GM12878 (cell line): ENCODE results near the gene SNRPA. TPM values are rescaled to one million over a fixed set of nuclear protein-coding genes. Genes with fewer than 3 reads are reported as not detected.

ENCODE experiments used
- ATAC-seq: fragments of 200-7000 bp; cut with Tn5 transposase; 3 replicates; pipeline ENCODE4 v1.9.1; 2020; ENCODE audit warnings: mild to moderate bottlenecking, moderate library complexity
- BruUV-seq: library from RNA; stranded (reverse); fragments of 400-500 nt; replicated peaks from 2 replicates; lab custom pipeline; 2021; lab: Mats Ljungman, UMichigan
- CTCF ChIA-PET: fragments of 300-600 bp; sonication (Branson Sonifier 250); formaldehyde crosslinking; extraction: SDS; loops from one replicate; lab custom pipeline; 2021; ENCODE audit warnings: inconsistent platforms; lab: Yijun Ruan, JAX
- POLR2A ChIA-PET: fragments of 350-600 bp; formaldehyde crosslinking; extraction: SDS; loops from one replicate; lab custom pipeline; 2021; ENCODE audit warnings: inconsistent platforms; lab: Charles Lee
- RAD21 ChIA-PET: fragments of 300-600 bp; sonication (Branson Sonifier 250); formaldehyde crosslinking; loops from one replicate; lab custom pipeline; 2023; ENCODE audit warnings: antibody characterized with exemption; ENCODE audit not compliant: unreplicated experiment; lab: Charles Lee
- SMC1A ChIA-PET: fragments of 300-600 bp; sonication (Branson Sonifier 250); formaldehyde crosslinking; loops from one replicate; lab custom pipeline; 2023; ENCODE audit not compliant: unreplicated experiment, uncharacterized antibody; lab: Charles Lee
- DNase-seq: peaks from one replicate; pipeline ENCODE4 v3.0.0-alpha.2; 2011; ENCODE audit warnings: low read depth, low spot score
- FAIRE-seq: peaks from 3 replicates; lab custom pipeline; 2011; peaks lifted over from hg19 to GRCh38; lab: Jason Lieb, UNC
- H2AFZ ChIP-seq: 2 replicates; pipeline ENCODE4 v1.6.0; 2011; ENCODE audit warnings: low read depth, low read length, control low read depth; ENCODE audit not compliant: control insufficient read depth
- H3K27ac ChIP-seq: 2 replicates; pipeline ENCODE4 v1.5.1; 2011; ENCODE audit warnings: control low read depth; ENCODE audit not compliant: control insufficient read depth, insufficient read depth
- H3K27me3 ChIP-seq, 2 experiments: replicated peaks in 1 of 2; 2 replicates each; pipeline versions ENCODE4 v1.6.0 to v1.6.1; 2011; ENCODE audit warnings: low read length in 1 of 2; ENCODE audit not compliant: control insufficient read depth in 2 of 2, insufficient read depth in 2 of 2
- H3K36me3 ChIP-seq, 2 experiments: 2 replicates each; pipeline ENCODE4 v1.5.1; 2011; ENCODE audit warnings: low read length in 1 of 2; ENCODE audit not compliant: control insufficient read depth in 2 of 2, insufficient read depth in 2 of 2
- H3K4me1 ChIP-seq: 2 replicates; pipeline ENCODE4 v1.6.1; 2011; ENCODE audit warnings: mild to moderate bottlenecking, low read length, moderate library complexity, mixed read lengths; ENCODE audit not compliant: control insufficient read depth, insufficient read depth
- H3K4me2 ChIP-seq: 2 replicates; pipeline ENCODE4 v1.6.0; 2011; ENCODE audit warnings: control low read depth; ENCODE audit not compliant: control insufficient read depth, insufficient read depth
- H3K4me3 ChIP-seq: fragments of 200-600 bp; sonication (generic); 2 replicates; pipeline ENCODE4 v1.5.1; 2016
- H3K79me2 ChIP-seq: 2 replicates; pipeline ENCODE4 v1.6.0; 2011; ENCODE audit warnings: low read length; ENCODE audit not compliant: control insufficient read depth, insufficient read depth
- H3K9ac ChIP-seq: 2 replicates; pipeline ENCODE4 v1.8.0; 2011; ENCODE audit warnings: low read length, control low read depth, mixed read lengths; ENCODE audit not compliant: control insufficient read depth, insufficient read depth
- H3K9me3 ChIP-seq: replicated peaks from 3 replicates; pipeline ENCODE4 v1.5.1; 2011; ENCODE audit warnings: mild to moderate bottlenecking, low read length; ENCODE audit not compliant: control insufficient read depth, insufficient read depth
- H4K20me1 ChIP-seq: 2 replicates; pipeline ENCODE4 v1.6.0; 2011; ENCODE audit not compliant: control insufficient read depth, insufficient read depth
- ASH2L ChIP-seq: fragments of 300-600, 200-600 bp; sonication (generic); IDR thresholded peaks from 2 replicates; pipeline ENCODE4 v1.6.1; 2017; ENCODE audit warnings: low read depth, mild to moderate bottlenecking, borderline replicate concordance
- BCL11A ChIP-seq: IDR thresholded peaks from 2 replicates; pipeline ENCODE4 v1.6.1; 2011; ENCODE audit warnings: low read depth, low read length
- BMI1 ChIP-seq: fragments of 450-650 bp; IDR thresholded peaks from 2 replicates; pipeline ENCODE4 v1.6.1; 2016; ENCODE audit warnings: mild to moderate bottlenecking, moderate library complexity, borderline replicate concordance
- DPF2 ChIP-seq: fragments of 450-650 bp; IDR thresholded peaks from 2 replicates; pipeline ENCODE4 v1.6.1; 2017; ENCODE audit warnings: mild to moderate bottlenecking
- HSF1 ChIP-seq: fragments of 150-350 bp; IDR thresholded peaks from 2 replicates; pipeline ENCODE4 v1.6.1; 2014; ENCODE audit warnings: mild to moderate bottlenecking, low read depth, low read length
- KDM1A ChIP-seq: fragments of 200-600 bp; sonication (generic); IDR thresholded peaks from 2 replicates; pipeline ENCODE4 v1.6.1; 2016; ENCODE audit warnings: borderline replicate concordance
- LARP7 ChIP-seq: fragments of 450-650 bp; IDR thresholded peaks from 2 replicates; pipeline ENCODE4 v1.6.1; 2017; ENCODE audit warnings: mild to moderate bottlenecking
- SIX5 ChIP-seq: IDR thresholded peaks from 2 replicates; pipeline ENCODE4 v1.6.1; 2011; ENCODE audit warnings: mild to moderate bottlenecking, low read depth, low read length, moderate library complexity; ENCODE audit not compliant: severe bottlenecking
- SMAD1 ChIP-seq: fragments of 450-650 bp; IDR thresholded peaks from 2 replicates; pipeline ENCODE4 v1.6.1; 2018; ENCODE audit warnings: mild to moderate bottlenecking, low read depth; ENCODE audit not compliant: partially characterized antibody
- TCF3 ChIP-seq: IDR thresholded peaks from 2 replicates; pipeline ENCODE4 v1.6.1; 2012; ENCODE audit warnings: low read depth, mild to moderate bottlenecking, low read length, borderline replicate concordance; ENCODE audit not compliant: insufficient read depth
- ZNF622 ChIP-seq: fragments of 450-650 bp; IDR thresholded peaks from 2 replicates; pipeline ENCODE4 v1.6.1; 2017; ENCODE audit warnings: mild to moderate bottlenecking, inconsistent platforms
- WGBS: methylation state at CpG from one replicate; pipeline ENCODE4 v1.1.6; 2016; ENCODE audit warnings: low lambda C conversion rate; ENCODE audit not compliant: insufficient replicate concordance, insufficient coverage; ENCODE audit errors: missing lambda C conversion rate; 5-methylcytosine and 5-hydroxymethylcytosine counted together
- in situ Hi-C: fragments of 300-500 bp; cut with MboI; formaldehyde crosslinking; loops from 9 replicates; pipeline ENCODE4 v1.14.3; 2018; ENCODE audit warnings: mixed read lengths
- intact Hi-C: fragments of 100-400 bp; cut with micrococcal nuclease; formaldehyde crosslinking; loops from one replicate; pipeline ENCODE4 v1.14.2; 2022; ENCODE audit not compliant: unreplicated experiment
- polyA plus RNA-seq, 11 experiments: library from polyadenylated mRNA; depleted of rRNA in 4 of 11; unstranded in 6 of 11; stranded (reverse) in 5 of 11; fragments of >200 nt; fragmentation: Nextera tagmentation in 4 of 11; fragmentation: Illumina TruSeq in 1 of 11; extraction: Ambion mirVana in 4 of 11; extraction: Trizol in 1 of 11; gene quantifications; 1 replicate in 1 of 11; 2 replicates in 10 of 11; pipeline versions ENCODE4 v1.2.1 to v1.2.3, GENCODE V29; 2011 to 2016; ENCODE audit warnings: inconsistent platforms in 2 of 11, missing spikeins in 2 of 11, low read depth in 1 of 11
- total RNA-seq, 4 experiments: library from RNA; depleted of rRNA in 3 of 4; stranded (reverse); fragments of >200 nt in 3 of 4; fragmentation: Illumina TruSeq in 1 of 4; extraction: Trizol in 1 of 4; gene quantifications; 2 replicates each; pipeline versions ENCODE4 v1.2.1 to v1.2.3, GENCODE V29; 2013 to 2021
- TF ChIP-seq, protein P1 (sequence below): IDR thresholded peaks from 2 replicates; pipeline ENCODE4 v1.6.1; 2012; ENCODE audit warnings: low read depth, low read length, improper control_type of control experiment
- TF ChIP-seq, protein P2 (sequence below): IDR thresholded peaks from 2 replicates; pipeline ENCODE4 v1.6.1; 2012; ENCODE audit warnings: mild to moderate bottlenecking, low read depth, low read length
- TF ChIP-seq, protein P3 (sequence below): fragments of 450-650 bp; formaldehyde crosslinking; IDR thresholded peaks from 2 replicates; pipeline ENCODE4 v1.4.0; 2022; ENCODE audit warnings: mild to moderate bottlenecking, moderate library complexity
- TF ChIP-seq, protein P4 (sequence below): IDR thresholded peaks from 2 replicates; pipeline ENCODE4 v1.6.1; 2012; ENCODE audit warnings: low read length, inconsistent platforms

SNRPA gene
- total and polyA plus RNA-seq, 10 of the 15 experiments (the other 5 are each of a cell fraction or from before 2014, with no cell fraction given): 14.8 to 299 (median 202) TPM

GRCh38 chr19:40736661-40737060 lies 14.3 kb upstream of the SNRPA start:
- Histone ChIP-seq H3K9me3 (no peaks in the 10 kb centered on the region), H3K4me1 (no peaks in the 10 kb centered on the region), H4K20me1 (no peaks in the 10 kb centered on the region), H2AFZ (no peak overlapping the region), H3K9ac (no peak overlapping the region), H3K27me3 (no peaks in the 10 kb centered on the region), H3K27ac (no peak overlapping the region), H3K36me3 (peaks cover 0 to 1% of the 10 kb centered on the region in 2 experiments; a peak in 3 of 4 replicates), H3K4me3 (no peak overlapping the region), H3K79me2 (no peaks in the 10 kb centered on the region), H3K4me2 (no peak overlapping the region)
- no peak for DNase-seq
- in situ Hi-C loops (no loop called here), intact Hi-C loops (no loop called here)
- ChIA-PET RAD21 (no interaction called here), SMC1A (no interaction called here), CTCF (no interaction called here), POLR2A (no interaction called here)
- no TSS peak for BruUV-seq
- no peak for FAIRE-seq
- 84% methylated on average over 9 of the region's 9 CpGs for WGBS
- ATAC-seq: no peak
- TF ChIP-seq SIX5: no peak
- no peak for TF ChIP-seq ZNF622
- no peak for TF ChIP-seq HSF1
- TF ChIP-seq, protein P1, sequence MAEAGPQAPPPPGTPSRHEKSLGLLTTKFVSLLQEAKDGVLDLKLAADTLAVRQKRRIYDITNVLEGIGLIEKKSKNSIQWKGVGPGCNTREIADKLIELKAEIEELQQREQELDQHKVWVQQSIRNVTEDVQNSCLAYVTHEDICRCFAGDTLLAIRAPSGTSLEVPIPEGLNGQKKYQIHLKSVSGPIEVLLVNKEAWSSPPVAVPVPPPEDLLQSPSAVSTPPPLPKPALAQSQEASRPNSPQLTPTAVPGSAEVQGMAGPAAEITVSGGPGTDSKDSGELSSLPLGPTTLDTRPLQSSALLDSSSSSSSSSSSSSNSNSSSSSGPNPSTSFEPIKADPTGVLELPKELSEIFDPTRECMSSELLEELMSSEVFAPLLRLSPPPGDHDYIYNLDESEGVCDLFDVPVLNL: no peak
- TF ChIP-seq KDM1A: no peak
- TF ChIP-seq, protein P2, sequence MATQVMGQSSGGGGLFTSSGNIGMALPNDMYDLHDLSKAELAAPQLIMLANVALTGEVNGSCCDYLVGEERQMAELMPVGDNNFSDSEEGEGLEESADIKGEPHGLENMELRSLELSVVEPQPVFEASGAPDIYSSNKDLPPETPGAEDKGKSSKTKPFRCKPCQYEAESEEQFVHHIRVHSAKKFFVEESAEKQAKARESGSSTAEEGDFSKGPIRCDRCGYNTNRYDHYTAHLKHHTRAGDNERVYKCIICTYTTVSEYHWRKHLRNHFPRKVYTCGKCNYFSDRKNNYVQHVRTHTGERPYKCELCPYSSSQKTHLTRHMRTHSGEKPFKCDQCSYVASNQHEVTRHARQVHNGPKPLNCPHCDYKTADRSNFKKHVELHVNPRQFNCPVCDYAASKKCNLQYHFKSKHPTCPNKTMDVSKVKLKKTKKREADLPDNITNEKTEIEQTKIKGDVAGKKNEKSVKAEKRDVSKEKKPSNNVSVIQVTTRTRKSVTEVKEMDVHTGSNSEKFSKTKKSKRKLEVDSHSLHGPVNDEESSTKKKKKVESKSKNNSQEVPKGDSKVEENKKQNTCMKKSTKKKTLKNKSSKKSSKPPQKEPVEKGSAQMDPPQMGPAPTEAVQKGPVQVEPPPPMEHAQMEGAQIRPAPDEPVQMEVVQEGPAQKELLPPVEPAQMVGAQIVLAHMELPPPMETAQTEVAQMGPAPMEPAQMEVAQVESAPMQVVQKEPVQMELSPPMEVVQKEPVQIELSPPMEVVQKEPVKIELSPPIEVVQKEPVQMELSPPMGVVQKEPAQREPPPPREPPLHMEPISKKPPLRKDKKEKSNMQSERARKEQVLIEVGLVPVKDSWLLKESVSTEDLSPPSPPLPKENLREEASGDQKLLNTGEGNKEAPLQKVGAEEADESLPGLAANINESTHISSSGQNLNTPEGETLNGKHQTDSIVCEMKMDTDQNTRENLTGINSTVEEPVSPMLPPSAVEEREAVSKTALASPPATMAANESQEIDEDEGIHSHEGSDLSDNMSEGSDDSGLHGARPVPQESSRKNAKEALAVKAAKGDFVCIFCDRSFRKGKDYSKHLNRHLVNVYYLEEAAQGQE: no peak
- TF ChIP-seq TCF3: no peak
- TF ChIP-seq SMAD1: no peak
- TF ChIP-seq LARP7: no peak
- TF ChIP-seq, protein P3, sequence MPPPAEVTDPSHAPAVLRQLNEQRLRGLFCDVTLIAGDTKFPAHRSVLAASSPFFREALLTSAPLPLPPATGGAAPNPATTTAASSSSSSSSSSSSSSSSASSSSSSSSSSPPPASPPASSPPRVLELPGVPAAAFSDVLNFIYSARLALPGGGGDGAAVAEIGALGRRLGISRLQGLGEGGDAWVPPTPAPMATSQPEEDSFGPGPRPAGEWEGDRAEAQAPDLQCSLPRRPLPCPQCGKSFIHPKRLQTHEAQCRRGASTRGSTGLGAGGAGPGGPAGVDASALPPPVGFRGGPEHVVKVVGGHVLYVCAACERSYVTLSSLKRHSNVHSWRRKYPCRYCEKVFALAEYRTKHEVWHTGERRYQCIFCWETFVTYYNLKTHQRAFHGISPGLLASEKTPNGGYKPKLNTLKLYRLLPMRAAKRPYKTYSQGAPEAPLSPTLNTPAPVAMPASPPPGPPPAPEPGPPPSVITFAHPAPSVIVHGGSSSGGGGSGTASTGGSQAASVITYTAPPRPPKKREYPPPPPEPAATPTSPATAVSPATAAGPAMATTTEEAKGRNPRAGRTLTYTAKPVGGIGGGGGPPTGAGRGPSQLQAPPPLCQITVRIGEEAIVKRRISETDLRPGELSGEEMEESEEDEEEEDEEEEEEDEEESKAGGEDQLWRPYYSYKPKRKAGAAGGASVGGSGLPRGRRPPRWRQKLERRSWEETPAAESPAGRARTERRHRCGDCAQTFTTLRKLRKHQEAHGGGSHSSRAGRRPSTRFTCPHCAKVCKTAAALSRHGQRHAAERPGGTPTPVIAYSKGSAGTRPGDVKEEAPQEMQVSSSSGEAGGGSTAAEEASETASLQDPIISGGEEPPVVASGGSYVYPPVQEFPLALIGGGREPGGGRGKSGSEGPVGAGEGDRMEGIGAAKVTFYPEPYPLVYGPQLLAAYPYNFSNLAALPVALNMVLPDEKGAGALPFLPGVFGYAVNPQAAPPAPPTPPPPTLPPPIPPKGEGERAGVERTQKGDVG (CRISPR knock-in tag): no peak
- TF ChIP-seq, protein P4, sequence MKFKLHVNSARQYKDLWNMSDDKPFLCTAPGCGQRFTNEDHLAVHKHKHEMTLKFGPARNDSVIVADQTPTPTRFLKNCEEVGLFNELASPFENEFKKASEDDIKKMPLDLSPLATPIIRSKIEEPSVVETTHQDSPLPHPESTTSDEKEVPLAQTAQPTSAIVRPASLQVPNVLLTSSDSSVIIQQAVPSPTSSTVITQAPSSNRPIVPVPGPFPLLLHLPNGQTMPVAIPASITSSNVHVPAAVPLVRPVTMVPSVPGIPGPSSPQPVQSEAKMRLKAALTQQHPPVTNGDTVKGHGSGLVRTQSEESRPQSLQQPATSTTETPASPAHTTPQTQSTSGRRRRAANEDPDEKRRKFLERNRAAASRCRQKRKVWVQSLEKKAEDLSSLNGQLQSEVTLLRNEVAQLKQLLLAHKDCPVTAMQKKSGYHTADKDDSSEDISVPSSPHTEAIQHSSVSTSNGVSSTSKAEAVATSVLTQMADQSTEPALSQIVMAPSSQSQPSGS: no peak
- no peak for TF ChIP-seq BMI1
- TF ChIP-seq BCL11A: no peak
- TF ChIP-seq DPF2: no peak
- TF ChIP-seq ASH2L: no peak
